ENCODE data around the gene MCRIP2.

- TF ChIP-seq TAF1 (IDR thresholded peaks at IDR 0.05; ENCODE audit: low read depth) (no peak), CEBPB (IDR thresholded peaks at IDR 0.05) (no peak), EP300 (IDR thresholded peaks at IDR 0.05; ENCODE audit: borderline replicate concordance) (no peak), EGR1 (IDR thresholded peaks at IDR 0.05) (no peak), MAX (IDR thresholded peaks at IDR 0.05) (no peak), FOXM1 (IDR thresholded peaks at IDR 0.05; ENCODE audit: borderline replicate concordance, low read depth) (no peak), TEAD4 (IDR thresholded peaks at IDR 0.05) (no peak), TCF12 (IDR thresholded peaks at IDR 0.05; ENCODE audit: low read depth) (no peak), ZBTB7A (IDR thresholded peaks at IDR 0.05; ENCODE audit: low read depth) (no peak), YY1 (IDR thresholded peaks at IDR 0.05; ENCODE audit: low read depth) (no peak), CREB1 (IDR thresholded peaks at IDR 0.05; ENCODE audit: low read depth) (no peak), REST (IDR thresholded peaks at IDR 0.05; ENCODE audit: low read depth) (no peak), RAD21 (IDR thresholded peaks at IDR 0.05; ENCODE audit: low read depth) (no peak)
- TF ChIP-seq, protein P1, sequence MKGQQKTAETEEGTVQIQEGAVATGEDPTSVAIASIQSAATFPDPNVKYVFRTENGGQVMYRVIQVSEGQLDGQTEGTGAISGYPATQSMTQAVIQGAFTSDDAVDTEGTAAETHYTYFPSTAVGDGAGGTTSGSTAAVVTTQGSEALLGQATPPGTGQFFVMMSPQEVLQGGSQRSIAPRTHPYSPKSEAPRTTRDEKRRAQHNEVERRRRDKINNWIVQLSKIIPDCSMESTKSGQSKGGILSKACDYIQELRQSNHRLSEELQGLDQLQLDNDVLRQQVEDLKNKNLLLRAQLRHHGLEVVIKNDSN (IDR thresholded peaks at IDR 0.05) = no peak
Observed at GRCh38 chr16:600781-601180, 40.8 kb upstream of the MCRIP2 start.

Data from Ishikawa (cell line).